Upper lobe of right lung (tissue), 1 donor: Measurements from ENCODE around the gene RAD50. TPM values are rescaled to one million over a fixed set of nuclear protein-coding genes. Genes with fewer than 3 reads are reported as not detected.

Experiments
- ATAC-seq: fragments of 200-7000 bp; cut with Tn5 transposase; one replicate; pipeline ENCODE4 v1.9.1; 2020; ENCODE audit warnings: mild to moderate bottlenecking, moderate library complexity
- DNase-seq: peaks from one replicate; pipeline ENCODE4 v3.0.0-alpha.2; 2020
- H3K27ac ChIP-seq: fragments of 200-600 bp; one replicate; pipeline ENCODE4 v1.8.0; 2022
- H3K27me3 ChIP-seq: fragments of 200-600 bp; one replicate; pipeline ENCODE4 v1.8.0; 2022; ENCODE audit warnings: mild to moderate bottlenecking
- H3K36me3 ChIP-seq: fragments of 200-600 bp; one replicate; pipeline ENCODE4 v1.8.0; 2022
- H3K4me1 ChIP-seq: fragments of 200-600 bp; one replicate; pipeline ENCODE4 v1.8.0; 2022
- H3K4me3 ChIP-seq: fragments of 200-600 bp; one replicate; pipeline ENCODE4 v1.8.0; 2022; ENCODE audit warnings: mild to moderate bottlenecking
- H3K9me3 ChIP-seq: fragments of 200-600 bp; one replicate; pipeline ENCODE4 v1.8.0; 2022
- CTCF ChIP-seq: fragments of 200-600 bp; IDR thresholded peaks from one replicate; pipeline ENCODE4 v1.8.0; 2022; ENCODE audit warnings: antibody characterized with exemption
- intact Hi-C: fragments of 100-400 bp; cut with DNase I; formaldehyde crosslinking; loops from one replicate; pipeline ENCODE4 v1.11.0; 2022
- total RNA-seq: library from RNA; stranded (reverse); fragmentation: NEBNext Ultra II Directional; extraction: Animal tissue kit (Norgen Biotek cat#: 25700); gene quantifications from one replicate; pipeline ENCODE4 v1.2.1, GENCODE V29; 2021
- donor health status: DM: no; HTN: yes; CAD: no; lungs with severe emphysema.

RAD50 gene
- total RNA-seq, 1 donor from 2014 or later, result 32.8 TPM

- Histone ChIP-seq H3K27me3 (no peaks in the 10 kb centered on the region), H3K9me3 (no peaks in the 10 kb centered on the region), H3K36me3 (peaks cover 96% of the 10 kb centered on the region), H3K4me3 (no peak overlapping the region), H3K4me1 (no peaks in the 10 kb centered on the region), H3K27ac (no peak overlapping the region)
- TF ChIP-seq CTCF, result no peak
- intact Hi-C loops, result no loop called here
- ATAC-seq (no peak), DNase-seq (no peak)
These were observed 35.7 kb downstream of the RAD50 start for GRCh38 chr5:132592521-132592920.

- Histone ChIP-seq H3K36me3 (peaks cover 96% of the 10 kb centered on the region), H3K27ac (no peak overlapping the region), H3K27me3 (no peaks in the 10 kb centered on the region), H3K4me3 (no peak overlapping the region), H3K4me1 (no peaks in the 10 kb centered on the region), H3K9me3 (no peaks in the 10 kb centered on the region)
- ATAC-seq, result no peak
- no peak for DNase-seq
- intact Hi-C loops, result no loop called here
- no peak for TF ChIP-seq CTCF
These were observed 37.4 kb downstream of the RAD50 start for GRCh38 chr5:132594170-132594569.

- Histone ChIP-seq H3K27me3 (no peaks in the 10 kb centered on the region), H3K9me3 (no peaks in the 10 kb centered on the region), H3K4me3 (no peak overlapping the region), H3K27ac (no peak overlapping the region), H3K36me3 (peaks cover 88% of the 10 kb centered on the region), H3K4me1 (no peaks in the 10 kb centered on the region)
- DNase-seq (no peak), ATAC-seq (no peak)
- no peak for TF ChIP-seq CTCF
- intact Hi-C loops, result no loop called here
These were observed 38.8 kb downstream of the RAD50 start for GRCh38 chr5:132595624-132596023.

- peaks cover 70% of the 10 kb centered on the region for H3K36me3 ChIP-seq
- no peak overlapping the region for H3K27ac ChIP-seq
- no peak for TF ChIP-seq CTCF
- intact Hi-C loops, result no loop called here
- ATAC-seq (no peak), DNase-seq (no peak)
- H3K4me3 ChIP-seq, result no peak overlapping the region
- no peaks in the 10 kb centered on the region for H3K9me3 ChIP-seq
- no peaks in the 10 kb centered on the region for H3K4me1 ChIP-seq
- no peaks in the 10 kb centered on the region for H3K27me3 ChIP-seq
These were observed 44.4 kb downstream of the RAD50 start for GRCh38 chr5:132601071-132601728.

- ATAC-seq (no peak), DNase-seq (no peak)
- no peaks in the 10 kb centered on the region for H3K4me1 ChIP-seq
- H3K27ac ChIP-seq, result no peak overlapping the region
- no peaks in the 10 kb centered on the region for H3K27me3 ChIP-seq
- intact Hi-C loops, result no loop called here
- no peak overlapping the region for H3K4me3 ChIP-seq
- H3K9me3 ChIP-seq, result no peaks in the 10 kb centered on the region
- H3K36me3 ChIP-seq, result peaks cover 75% of the 10 kb centered on the region
- TF ChIP-seq CTCF, result no peak
These were observed 50.3 kb downstream of the RAD50 start for GRCh38 chr5:132607095-132607494.

- H3K4me1 ChIP-seq, result no peaks in the 10 kb centered on the region
- DNase-seq, result no peak
- no peak for ATAC-seq
- H3K9me3 ChIP-seq, result no peaks in the 10 kb centered on the region
- no peaks in the 10 kb centered on the region for H3K27me3 ChIP-seq
- peaks cover 71% of the 10 kb centered on the region for H3K36me3 ChIP-seq
- H3K4me3 ChIP-seq, result no peak overlapping the region
- TF ChIP-seq CTCF, result no peak
- intact Hi-C loops, result no loop called here
- H3K27ac ChIP-seq, result no peak overlapping the region
These were observed 51.3 kb downstream of the RAD50 start for GRCh38 chr5:132608107-132608506.
